ENCODE measurements around the gene LRRC49. TPM values are rescaled to one million over a fixed set of nuclear protein-coding genes. Genes with fewer than 3 reads are reported as not detected.
A peak's percentile ranks its signal among the peaks of the same experiment; 100 is the strongest.

The LRRC49 gene
- total RNA-seq, 1 donor, result 18.1 TPM

DNA sequence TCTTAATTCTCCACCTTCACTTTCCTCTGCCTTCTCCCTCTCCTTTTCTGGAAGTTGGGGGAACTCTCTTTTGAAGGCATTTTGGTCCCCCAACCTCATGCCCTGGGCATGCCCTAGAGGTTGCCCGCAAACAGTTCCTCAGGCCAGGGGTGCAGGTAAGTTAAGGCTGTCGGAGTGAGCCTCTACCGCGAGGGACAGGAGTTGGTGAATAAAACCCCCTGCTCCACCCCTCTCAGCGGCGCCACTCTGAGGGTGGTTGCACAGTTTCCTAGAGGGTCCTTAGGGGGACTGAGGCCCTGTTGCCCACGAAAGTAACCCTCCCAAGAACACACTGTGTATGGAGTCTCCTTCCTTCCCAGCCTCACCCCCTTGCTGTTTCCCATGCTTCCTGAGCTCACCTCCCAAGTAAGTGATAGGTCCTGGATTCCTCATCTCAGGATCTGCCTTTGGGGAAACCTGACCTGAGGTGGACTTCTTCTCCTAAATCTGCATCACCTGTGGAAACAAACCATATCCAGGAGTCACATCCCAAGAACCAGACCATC is 199.5 kb downstream of the LRRC49 start:
- Histone ChIP-seq H3K27ac (ENCODE audit: low read depth, low read length) (no peak overlapping the region), H3K9me3 (ENCODE audit: low read depth, low read length) (no peaks in the 10 kb centered on the region), H3K4me2 (ENCODE audit: insufficient read depth, low read length) (no peak overlapping the region), H3K27me3 (ENCODE audit: insufficient read depth, low read length) (no peaks in the 10 kb centered on the region), H2AFZ (ENCODE audit: low read length) (no peak overlapping the region), H4K20me1 (ENCODE audit: insufficient read depth, low read length) (no peaks in the 10 kb centered on the region), H3K79me2 (ENCODE audit: insufficient read depth, low read length) (no peaks in the 10 kb centered on the region), H3K36me3 (ENCODE audit: insufficient read depth, low read length) (no peaks in the 10 kb centered on the region), H3K4me1 (ENCODE audit: insufficient read depth, low read length) (peaks cover 23% of the 10 kb centered on the region), H3K4me3 (ENCODE audit: insufficient read depth, low read length) (no peak overlapping the region)
- TF ChIP-seq, protein P1, sequence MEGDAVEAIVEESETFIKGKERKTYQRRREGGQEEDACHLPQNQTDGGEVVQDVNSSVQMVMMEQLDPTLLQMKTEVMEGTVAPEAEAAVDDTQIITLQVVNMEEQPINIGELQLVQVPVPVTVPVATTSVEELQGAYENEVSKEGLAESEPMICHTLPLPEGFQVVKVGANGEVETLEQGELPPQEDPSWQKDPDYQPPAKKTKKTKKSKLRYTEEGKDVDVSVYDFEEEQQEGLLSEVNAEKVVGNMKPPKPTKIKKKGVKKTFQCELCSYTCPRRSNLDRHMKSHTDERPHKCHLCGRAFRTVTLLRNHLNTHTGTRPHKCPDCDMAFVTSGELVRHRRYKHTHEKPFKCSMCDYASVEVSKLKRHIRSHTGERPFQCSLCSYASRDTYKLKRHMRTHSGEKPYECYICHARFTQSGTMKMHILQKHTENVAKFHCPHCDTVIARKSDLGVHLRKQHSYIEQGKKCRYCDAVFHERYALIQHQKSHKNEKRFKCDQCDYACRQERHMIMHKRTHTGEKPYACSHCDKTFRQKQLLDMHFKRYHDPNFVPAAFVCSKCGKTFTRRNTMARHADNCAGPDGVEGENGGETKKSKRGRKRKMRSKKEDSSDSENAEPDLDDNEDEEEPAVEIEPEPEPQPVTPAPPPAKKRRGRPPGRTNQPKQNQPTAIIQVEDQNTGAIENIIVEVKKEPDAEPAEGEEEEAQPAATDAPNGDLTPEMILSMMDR (IDR thresholded peaks at IDR 0.05; ENCODE audit: extremely low read depth, low read depth, low read length), result no peak
- DNase-seq (ENCODE audit: insufficient read length, low spot score, missing footprints), result no peak

DNA sequence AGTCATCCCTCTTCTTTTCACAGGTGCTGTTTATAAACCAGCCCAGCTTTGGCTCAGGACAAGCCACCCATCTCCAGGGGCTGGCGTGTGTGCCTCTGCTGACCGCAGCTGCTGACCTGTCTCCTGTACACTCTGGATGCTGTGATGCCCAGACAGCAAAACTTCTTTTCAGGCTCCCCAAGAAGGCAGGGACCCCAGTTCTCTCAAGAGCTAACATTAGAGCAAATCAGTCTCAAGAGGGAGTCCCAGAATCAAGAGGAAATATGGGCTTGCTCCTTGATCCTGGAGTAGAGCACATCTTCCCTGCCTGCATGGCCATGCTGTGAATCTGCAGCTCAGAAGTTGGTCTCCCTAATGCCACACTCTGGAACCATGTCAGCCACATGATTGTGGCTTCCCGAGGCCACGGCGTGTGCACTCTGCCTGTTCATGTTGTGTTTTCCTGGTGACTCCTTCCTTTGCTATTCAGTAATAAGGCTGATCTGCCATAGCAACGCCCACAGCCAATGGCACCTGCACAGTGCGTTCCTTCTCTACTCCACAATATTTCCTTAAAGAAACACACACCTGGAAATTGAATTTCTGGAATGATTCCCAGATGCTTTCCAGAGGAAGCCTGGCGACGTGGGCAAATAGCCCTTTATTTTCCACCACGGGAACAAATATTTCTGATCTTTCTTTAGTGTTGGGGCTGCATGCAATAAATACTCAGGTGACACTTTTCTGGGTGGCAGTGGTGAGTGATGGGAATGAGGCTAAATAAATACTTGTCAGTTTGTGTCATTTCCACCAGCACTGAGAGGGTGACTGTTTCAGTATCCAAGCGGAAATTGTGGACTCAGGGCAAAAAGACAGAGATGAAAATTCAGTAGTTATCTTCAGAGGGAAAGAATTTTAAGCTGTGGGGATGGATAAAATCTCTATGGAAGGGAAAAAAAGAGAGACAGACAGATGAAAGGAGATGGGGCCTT is 200.7 kb downstream of the LRRC49 start:
- peak; percentile 85 for DNase-seq (ENCODE audit: insufficient read length, low spot score, missing footprints)
- peak overlapping the region; percentile 10 for H3K27ac ChIP-seq (ENCODE audit: low read depth, low read length)
- peak overlapping the region; percentile 28 for H3K4me2 ChIP-seq (ENCODE audit: insufficient read depth, low read length)
- H3K4me1 ChIP-seq (ENCODE audit: insufficient read depth, low read length), result peaks cover 24% of the 10 kb centered on the region
- H2AFZ ChIP-seq (ENCODE audit: low read length), result peak overlapping the region; percentile 42
- H3K9me3 ChIP-seq (ENCODE audit: low read depth, low read length), result no peaks in the 10 kb centered on the region
- TF ChIP-seq, protein P1 (IDR thresholded peaks at IDR 0.05; ENCODE audit: extremely low read depth, low read depth, low read length), result no peak
- H3K4me3 ChIP-seq (ENCODE audit: insufficient read depth, low read length), result peak overlapping the region; percentile 12
- H3K27me3 ChIP-seq (ENCODE audit: insufficient read depth, low read length), result no peaks in the 10 kb centered on the region
- no peaks in the 10 kb centered on the region for H3K36me3 ChIP-seq (ENCODE audit: insufficient read depth, low read length)
- no peaks in the 10 kb centered on the region for H4K20me1 ChIP-seq (ENCODE audit: insufficient read depth, low read length)
- no peaks in the 10 kb centered on the region for H3K79me2 ChIP-seq (ENCODE audit: insufficient read depth, low read length)

DNA sequence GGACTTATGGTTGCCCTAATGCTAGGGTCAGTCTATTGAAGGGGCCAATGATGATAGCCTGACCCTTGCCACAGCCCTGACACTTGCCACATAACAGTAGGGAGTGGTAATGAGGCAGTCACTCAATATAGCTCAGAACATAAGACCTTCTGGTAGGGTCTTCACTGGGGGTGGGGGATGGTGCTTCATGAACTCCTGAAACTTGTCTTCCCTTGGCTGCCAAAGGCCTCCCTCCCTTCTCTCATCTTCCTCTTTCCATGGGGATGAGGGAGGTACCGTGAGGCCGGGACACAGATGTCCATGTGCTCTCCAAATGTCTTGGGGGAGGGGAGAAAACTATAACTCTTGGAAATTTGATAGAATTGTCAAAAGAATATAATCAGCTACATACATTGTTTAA is 201.5 kb downstream of the LRRC49 start:
- Histone ChIP-seq H3K4me2 (ENCODE audit: insufficient read depth, low read length) (no peak overlapping the region), H3K36me3 (ENCODE audit: insufficient read depth, low read length) (no peaks in the 10 kb centered on the region), H2AFZ (ENCODE audit: low read length) (no peak overlapping the region), H3K27me3 (ENCODE audit: insufficient read depth, low read length) (no peaks in the 10 kb centered on the region), H3K9me3 (ENCODE audit: low read depth, low read length) (no peaks in the 10 kb centered on the region), H3K4me3 (ENCODE audit: insufficient read depth, low read length) (no peak overlapping the region), H3K79me2 (ENCODE audit: insufficient read depth, low read length) (no peaks in the 10 kb centered on the region), H4K20me1 (ENCODE audit: insufficient read depth, low read length) (no peaks in the 10 kb centered on the region), H3K27ac (ENCODE audit: low read depth, low read length) (no peak overlapping the region), H3K4me1 (ENCODE audit: insufficient read depth, low read length) (peaks cover 24% of the 10 kb centered on the region)
- TF ChIP-seq, protein P1 (IDR thresholded peaks at IDR 0.05; ENCODE audit: extremely low read depth, low read depth, low read length), result no peak
- no peak for DNase-seq (ENCODE audit: insufficient read length, low spot score, missing footprints)

DNA sequence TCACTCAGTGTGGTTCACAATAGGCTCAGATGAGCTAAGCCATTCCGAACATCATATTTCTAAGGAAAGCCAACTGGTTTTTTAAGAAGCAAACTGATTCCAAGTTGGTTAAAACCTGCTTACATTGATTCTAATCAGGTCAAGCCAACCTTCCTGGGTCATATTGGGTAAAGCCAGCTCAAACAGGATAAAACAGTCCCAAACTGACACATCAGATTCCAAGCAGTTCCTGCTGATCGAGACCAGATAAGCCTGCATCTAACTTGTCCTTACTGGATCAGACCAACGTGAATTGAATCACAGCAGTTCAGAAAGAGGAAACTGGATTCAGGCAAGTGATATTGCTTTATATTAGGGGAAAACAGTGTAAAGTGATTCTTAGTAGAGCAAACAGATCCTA is 204.1 kb downstream of the LRRC49 start:
- TF ChIP-seq, protein P1 (IDR thresholded peaks at IDR 0.05; ENCODE audit: extremely low read depth, low read depth, low read length), result no peak

More for the DNA sequence above, 204.1 kb downstream of the LRRC49 start:
- peak overlapping the region; percentile 80 for H3K27ac ChIP-seq (ENCODE audit: low read depth, low read length)
- H3K4me2 ChIP-seq (ENCODE audit: insufficient read depth, low read length), result no peak overlapping the region
- DNase-seq (ENCODE audit: insufficient read length, low spot score, missing footprints), result no peak
- no peaks in the 10 kb centered on the region for H3K79me2 ChIP-seq (ENCODE audit: insufficient read depth, low read length)
- no peaks in the 10 kb centered on the region for H4K20me1 ChIP-seq (ENCODE audit: insufficient read depth, low read length)
- H3K4me3 ChIP-seq (ENCODE audit: insufficient read depth, low read length), result no peak overlapping the region
- no peaks in the 10 kb centered on the region for H3K27me3 ChIP-seq (ENCODE audit: insufficient read depth, low read length)
- H3K36me3 ChIP-seq (ENCODE audit: insufficient read depth, low read length), result no peaks in the 10 kb centered on the region
- H2AFZ ChIP-seq (ENCODE audit: low read length), result peak overlapping the region; percentile 76
- peaks cover 24% of the 10 kb centered on the region for H3K4me1 ChIP-seq (ENCODE audit: insufficient read depth, low read length)
- no peaks in the 10 kb centered on the region for H3K9me3 ChIP-seq (ENCODE audit: low read depth, low read length)

Measured in osteoblast (primary cell).